Left renal cortex interstitium (tissue), 4 donors: ENCODE results near the gene CASP9. TPM values are rescaled to one million over a fixed set of nuclear protein-coding genes. Genes with fewer than 3 reads are reported as not detected.

ENCODE experiments used
- DNase-seq, 4 donors: peaks; one replicate each; pipeline ENCODE4 v3.0.0-alpha.2; 2013; ENCODE audit warnings: low read depth in 4 of 4, low spot score in 2 of 4, missing footprints in 1 of 4
- polyA plus RNA-seq, 4 donors: library from polyadenylated mRNA; unstranded; fragments of 120-200 nt; gene quantifications; one replicate each; pipeline ENCODE4 v1.2.1, GENCODE V29; 2013; ENCODE audit not compliant: insufficient read length in 4 of 4

The CASP9 gene
- polyA plus RNA-seq, 4 donors: 24.6 to 39.1 (median 30.2) TPM

- DNase-seq: no peak
These were observed 72.8 kb downstream of the CASP9 start for GRCh38 chr1:15451014-15451722.

- no peak for DNase-seq
These were observed 74.4 kb downstream of the CASP9 start for GRCh38 chr1:15449567-15449966.

- DNase-seq: no peak
These were observed 75.0 kb downstream of the CASP9 start for GRCh38 chr1:15448877-15449462.

- DNase-seq: no peak
These were observed 77.8 kb downstream of the CASP9 start for GRCh38 chr1:15446212-15446611.

- no peak for DNase-seq
These were observed 78.5 kb downstream of the CASP9 start for GRCh38 chr1:15445390-15446122.

GRCh38 chr1:15444468-15445389 lies 79.3 kb downstream of the CASP9 start:
- no peak for DNase-seq

- no peak for DNase-seq
These were observed 80.7 kb downstream of the CASP9 start for GRCh38 chr1:15443281-15443680.

- no peak for DNase-seq
These were observed 81.3 kb downstream of the CASP9 start for GRCh38 chr1:15442759-15443158.

- no peak for DNase-seq
These were observed 81.9 kb downstream of the CASP9 start for GRCh38 chr1:15442119-15442518.

Other genes with a start within 250 kb of the CASP9 start
- 10 to 100 TPM; 10.3 to 18.8 (median 15.6) TPM for gene EFHD2, start 114.3 kb downstream of the CASP9 start, polyA plus RNA-seq
- gene CTRC, start 85.8 kb downstream of the CASP9 start, polyA plus RNA-seq: under 1 TPM in 2 of 4 donors, not detected in 2; 0.20 to 0.28 TPM
- gene CELA2A, start 67.5 kb downstream of the CASP9 start, polyA plus RNA-seq: under 1 TPM in 2 of 4 donors, not detected in 2; 0.35 to 0.68 TPM
- 1 to 10 TPM in 1 of 4 donors, under 1 TPM in 2, not detected in 1; 0.28 to 1.4 (median 0.41) TPM for gene CELA2B, start 48.1 kb downstream of the CASP9 start, polyA plus RNA-seq
- 10 to 100 TPM; 20.9 to 39.0 (median 31.3) TPM for gene DNAJC16, start 2.6 kb upstream of the CASP9 start, polyA plus RNA-seq
- gene AGMAT, start 60.8 kb upstream of the CASP9 start, polyA plus RNA-seq: 10 to 100 TPM; 21.0 to 35.8 (median 34.3) TPM
- 10 to 100 TPM; 13.4 to 26.2 (median 20.6) TPM for gene DDI2, start 93.2 kb upstream of the CASP9 start, polyA plus RNA-seq
- gene PLEKHM2, start 160.1 kb upstream of the CASP9 start, polyA plus RNA-seq: 10 to 100 TPM; 42.3 to 54.1 (median 49.1) TPM
- 1 to 10 TPM; 1.3 to 5.7 (median 2.9) TPM for gene SLC25A34, start 212.0 kb upstream of the CASP9 start, polyA plus RNA-seq
- gene TMEM82, start 218.3 kb upstream of the CASP9 start, polyA plus RNA-seq: 1 to 10 TPM; 3.1 to 4.9 (median 4.4) TPM
- 10 to 100 TPM; 46.1 to 67.0 (median 56.0) TPM for gene FBLIM1, start 234.6 kb upstream of the CASP9 start, polyA plus RNA-seq